Stimulated activated CD4-positive, alpha-beta T cell treated with anti-CD3 and anti-CD28 coated beads, Interleukin-2, amount 100 ng/mL, for 48 hours (primary cell): ENCODE measurements around the gene ANKRD17.
"Not testable (repeated sequence)": the region's sequence is repeated elsewhere in the genome, so short reads cannot be mapped to it uniquely, and the experiment has no call there.

ENCODE experiments used
- DNase-seq, 2 donors: peaks; one replicate each; pipeline ENCODE4 v3.0.0-alpha.2; 2020

Gene ANKRD17

GRCh38 chr4:73244945-73245601 lies 13.5 kb downstream of the ANKRD17 start:
- DNase-seq, result no peak

- no peak for DNase-seq
These were observed 21.6 kb downstream of the ANKRD17 start for GRCh38 chr4:73237044-73237443.

- DNase-seq, result no peak
These were observed 22.4 kb downstream of the ANKRD17 start for GRCh38 chr4:73236151-73236550.

- DNase-seq, result no peak
These were observed 23.9 kb downstream of the ANKRD17 start for GRCh38 chr4:73234712-73235111.

GRCh38 chr4:73231518-73232487 lies 26.8 kb downstream of the ANKRD17 start:
- no peak for DNase-seq

GRCh38 chr4:73230865-73231517 lies 27.6 kb downstream of the ANKRD17 start:
- DNase-seq, result no peak

- DNase-seq, result not testable (repeated sequence)
These were observed 29.8 kb downstream of the ANKRD17 start for GRCh38 chr4:73228800-73229199.

GRCh38 chr4:73224886-73225285 lies 33.7 kb downstream of the ANKRD17 start:
- no peak for DNase-seq

GRCh38 chr4:73223258-73223650 lies 35.3 kb downstream of the ANKRD17 start:
- no peak for DNase-seq

- DNase-seq, result peak; percentile 19 to 20
These were observed 35.9 kb downstream of the ANKRD17 start for GRCh38 chr4:73222466-73223257.

GRCh38 chr4:73221734-73222133 lies 36.9 kb downstream of the ANKRD17 start:
- no peak for DNase-seq

- no peak for DNase-seq
These were observed 37.8 kb downstream of the ANKRD17 start for GRCh38 chr4:73220815-73221214.

- no peak for DNase-seq
These were observed 44.5 kb downstream of the ANKRD17 start for GRCh38 chr4:73213916-73214653.

- no peak for DNase-seq
These were observed 45.4 kb downstream of the ANKRD17 start for GRCh38 chr4:73212982-73213730.

- no peak for DNase-seq
These were observed 46.6 kb downstream of the ANKRD17 start for GRCh38 chr4:73211968-73212367.

GRCh38 chr4:73208376-73208775 lies 50.2 kb downstream of the ANKRD17 start:
- no peak for DNase-seq

- no peak for DNase-seq
These were observed 52.4 kb downstream of the ANKRD17 start for GRCh38 chr4:73206236-73206635.

GRCh38 chr4:73205482-73205881 lies 53.1 kb downstream of the ANKRD17 start:
- DNase-seq, result no peak

- not testable (repeated sequence) for DNase-seq
These were observed 54.6 kb downstream of the ANKRD17 start for GRCh38 chr4:73203976-73204375.

GRCh38 chr4:73197220-73197619 lies 61.4 kb downstream of the ANKRD17 start:
- DNase-seq, result no peak

- no peak for DNase-seq
These were observed 64.5 kb downstream of the ANKRD17 start for GRCh38 chr4:73194064-73194463.
